Right atrium auricular region (tissue), 2 donors: ENCODE results near the gene IQGAP2. TPM values are rescaled to one million over a fixed set of nuclear protein-coding genes. Genes with fewer than 3 reads are reported as not detected.

Experiments
- DNase-seq: peaks from one replicate; pipeline ENCODE4 v3.0.0-alpha.2; 2019; ENCODE audit warnings: low spot score
- H3K27ac ChIP-seq, 2 donors: fragments of 200-600 bp; sonication (generic); 1 replicate in 1 of 2; 2 replicates in 1 of 2; pipeline ENCODE4 v1.5.1; 2016 to 2019
- H3K27me3 ChIP-seq, 2 donors: fragments of 200-600 bp; sonication (generic); one replicate each; pipeline versions ENCODE4 v1.5.1 to v1.6.0; 2017 to 2019
- H3K36me3 ChIP-seq: fragments of 200-600 bp; sonication (generic); one replicate; pipeline ENCODE4 v1.5.1; 2016
- H3K4me1 ChIP-seq, 2 donors: fragments of 200-600 bp; sonication (generic); one replicate each; pipeline versions ENCODE4 v1.5.1 to v1.6.0; 2017 to 2019
- H3K4me3 ChIP-seq, 2 donors: fragments of 200-600 bp; sonication (generic); 1 replicate in 1 of 2; 2 replicates in 1 of 2; pipeline ENCODE4 v1.5.1; 2017 to 2019; ENCODE audit warnings: mild to moderate bottlenecking in 1 of 2, moderate library complexity in 1 of 2
- H3K9me3 ChIP-seq, 2 donors: fragments of 200-600 bp; sonication (generic); one replicate each; pipeline ENCODE4 v1.5.1; 2019
- CTCF ChIP-seq, 2 donors: fragments of 200-600 bp; sonication (generic); IDR thresholded peaks; one replicate each; pipeline ENCODE4 v1.5.1; 2019; ENCODE audit warnings: antibody characterized with exemption in 2 of 2
- total RNA-seq, 2 donors: library from RNA; depleted of rRNA; stranded (reverse); fragments of >200 nt; gene quantifications; one replicate each; pipeline ENCODE4 v1.1.0, GENCODE V29; 2016

Gene IQGAP2
- total RNA-seq, 2 donors from 2014 or later: 5.4 to 12.3 TPM

- Histone ChIP-seq H3K4me1 (no peaks in the 10 kb centered on the region), H3K36me3 (no peaks in the 10 kb centered on the region), H3K4me3 (no peak overlapping the region), H3K9me3 (no peaks in the 10 kb centered on the region), H3K27me3 (no peaks in the 10 kb centered on the region), H3K27ac (no peak overlapping the region)
- DNase-seq: peak; percentile 13
- TF ChIP-seq CTCF (IDR thresholded peaks at IDR 0.05): no peak
These were observed 354.0 kb downstream of the IQGAP2 start for GRCh38 chr5:76757049-76757448.

Other genes starting within 250 kb of the IQGAP2 start
- 1 to 10 TPM in 1 of 2 donors, under 1 TPM in 1; 0.44 to 3.7 TPM for gene F2RL2, start 220.1 kb downstream of the IQGAP2 start, total RNA-seq